Central memory CD8-positive, alpha-beta T cell (primary cell): Measurements from ENCODE around the gene AK1.

Experiments used
- ATAC-seq: fragments of 150-1000 bp; cut with Tn5 transposase; replicated peaks from 2 replicates; pipeline ENCODE4 v1.10.0; 2022; ENCODE audit warnings: mild to moderate bottlenecking, moderate FRiP score, moderate number of reproducible peaks; ENCODE audit not compliant: poor library complexity, severe bottlenecking; ENCODE audit errors: extremely low read depth
- DNase-seq, 2 donors: peaks; one replicate each; pipeline ENCODE4 v3.0.0; 2021; ENCODE audit warnings: low spot score in 2 of 2
- H3K27ac Mint-ChIP-seq: one replicate; pipeline ENCODE4 v1.8.0; 2022; ENCODE audit warnings: low read depth, mild to moderate bottlenecking, moderate library complexity, mixed read lengths
- H3K27me3 Mint-ChIP-seq: one replicate; pipeline ENCODE4 v1.8.0; 2022; ENCODE audit warnings: mixed read lengths
- H3K36me3 Mint-ChIP-seq: one replicate; pipeline ENCODE4 v1.8.0; 2022; ENCODE audit warnings: mild to moderate bottlenecking, moderate library complexity, mixed read lengths; ENCODE audit not compliant: insufficient read depth
- H3K4me1 Mint-ChIP-seq: one replicate; pipeline ENCODE4 v1.8.0; 2022; ENCODE audit warnings: mixed read lengths
- H3K4me3 Mint-ChIP-seq: one replicate; pipeline ENCODE4 v1.8.0; 2022; ENCODE audit warnings: mild to moderate bottlenecking, moderate library complexity, mixed read lengths
- H3K9me3 Mint-ChIP-seq: one replicate; pipeline ENCODE4 v1.8.0; 2022; ENCODE audit warnings: mixed read lengths

AK1 gene

DNA sequence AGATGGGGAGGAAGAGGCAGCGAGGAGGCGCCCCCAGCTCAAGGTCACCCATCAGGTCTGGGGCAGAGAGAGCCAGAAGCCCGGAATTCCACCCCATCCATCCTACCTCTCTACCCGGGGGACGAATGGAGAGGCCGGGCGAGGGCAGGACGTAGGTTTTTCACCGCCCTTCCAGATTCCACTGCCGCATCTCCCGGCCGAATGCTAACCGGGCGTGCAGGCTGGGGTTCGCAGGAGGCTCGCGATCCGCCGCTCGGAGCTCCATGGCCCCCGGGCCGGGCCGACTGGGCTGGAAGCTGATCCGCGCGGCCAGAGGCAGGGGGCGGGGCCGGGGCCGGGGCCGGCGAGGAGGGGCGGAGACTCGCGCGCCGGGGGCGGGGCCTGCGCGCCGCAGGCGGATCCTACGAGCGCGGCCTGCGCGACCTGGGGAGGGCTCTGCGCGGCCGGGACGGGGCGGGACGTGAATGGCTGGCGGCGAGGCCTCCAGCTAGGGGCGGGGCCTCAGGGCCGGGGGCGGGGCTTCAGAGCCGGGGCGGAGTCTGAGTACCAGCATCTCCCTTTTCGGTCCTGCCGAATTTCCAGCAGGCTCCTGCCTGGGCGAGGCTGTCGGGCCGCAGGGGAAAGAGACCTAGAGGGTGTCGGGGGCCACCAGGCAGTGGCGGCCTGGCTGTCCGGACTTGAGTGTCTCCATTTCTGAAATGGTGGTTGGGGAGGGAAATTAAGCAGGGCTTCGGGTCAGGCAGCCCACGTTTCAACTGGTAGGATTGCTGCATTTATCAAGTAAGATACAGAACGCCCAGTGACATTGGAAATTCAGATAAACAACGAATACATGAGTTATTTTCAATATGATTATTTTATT is 39.5 kb upstream of the AK1 start, which contains the start of gene ST6GALNAC4:
Gene ST6GALNAC4 (minus strand): TSS at position 322 of the 862 bp plus-strand sequence. CDS start 622 bp downstream, outside the sequence.
- Mint-ChIP-seq H3K4me3 (peak within 1 kb of the TSS; percentile 82), H3K4me1 (peaks cover 47% of the 10 kb centered on the region), H3K36me3 (peaks cover 24% of the 10 kb centered on the region), H3K9me3 (no peaks in the 10 kb centered on the region), H3K27me3 (no peaks in the 10 kb centered on the region), H3K27ac (peak within 1 kb of the TSS; percentile 80)
- DNase-seq (peak; percentile 82 to 84), ATAC-seq (peak; percentile 90)

DNA sequence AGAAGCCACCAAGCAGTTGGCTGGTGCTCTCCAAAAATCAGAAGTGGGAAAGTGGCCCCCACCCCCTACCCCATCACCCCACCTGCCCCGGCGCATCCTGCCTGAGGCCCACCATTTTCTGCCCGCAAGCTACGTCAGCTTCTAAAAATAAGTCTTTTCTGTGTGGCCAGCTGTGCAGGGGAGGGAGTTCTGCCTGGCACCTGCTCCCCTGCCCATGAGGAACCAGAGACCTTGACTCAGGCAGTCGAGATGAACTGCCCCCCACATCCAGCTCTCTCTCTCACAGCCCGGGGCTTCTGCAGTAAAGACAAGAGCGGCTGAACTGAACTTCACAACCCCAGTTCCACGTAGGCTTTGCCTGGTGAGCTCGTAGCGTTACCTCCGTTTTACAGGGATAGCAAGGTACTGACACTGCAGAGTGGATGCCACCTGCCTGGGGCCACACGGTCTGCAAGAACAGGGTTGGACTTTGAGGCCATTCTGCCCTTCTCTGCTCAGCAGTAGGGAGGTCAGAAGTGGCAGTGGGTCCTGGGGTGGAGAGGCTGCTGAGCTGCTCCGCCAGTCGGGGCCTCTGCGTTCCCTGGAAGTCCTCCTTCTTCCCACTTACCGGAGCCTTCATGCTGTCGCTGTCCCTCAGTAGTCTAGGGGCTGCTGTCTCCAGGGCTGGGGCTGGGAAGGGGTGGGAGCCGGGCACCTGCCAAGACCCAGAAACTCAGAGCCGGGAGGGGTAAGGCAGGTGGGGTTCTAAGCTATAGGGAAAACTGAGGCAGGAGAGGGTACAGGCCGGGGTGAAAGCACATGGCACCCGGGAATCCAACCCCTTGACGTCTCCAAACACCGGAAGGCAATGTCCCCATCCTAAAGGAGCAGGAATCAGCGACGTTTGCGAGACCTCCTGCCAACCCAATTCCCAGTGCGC is 38.6 kb upstream of the AK1 start:
- peak; percentile 49 for ATAC-seq
- Mint-ChIP-seq H3K36me3 (peaks cover 26% of the 10 kb centered on the region), H3K4me1 (peaks cover 43% of the 10 kb centered on the region), H3K27ac (peak overlapping the region; percentile 80), H3K9me3 (no peaks in the 10 kb centered on the region), H3K4me3 (peak overlapping the region; percentile 82), H3K27me3 (no peaks in the 10 kb centered on the region)
- peak in 1 of 2 donors; percentile 43 for DNase-seq

DNA sequence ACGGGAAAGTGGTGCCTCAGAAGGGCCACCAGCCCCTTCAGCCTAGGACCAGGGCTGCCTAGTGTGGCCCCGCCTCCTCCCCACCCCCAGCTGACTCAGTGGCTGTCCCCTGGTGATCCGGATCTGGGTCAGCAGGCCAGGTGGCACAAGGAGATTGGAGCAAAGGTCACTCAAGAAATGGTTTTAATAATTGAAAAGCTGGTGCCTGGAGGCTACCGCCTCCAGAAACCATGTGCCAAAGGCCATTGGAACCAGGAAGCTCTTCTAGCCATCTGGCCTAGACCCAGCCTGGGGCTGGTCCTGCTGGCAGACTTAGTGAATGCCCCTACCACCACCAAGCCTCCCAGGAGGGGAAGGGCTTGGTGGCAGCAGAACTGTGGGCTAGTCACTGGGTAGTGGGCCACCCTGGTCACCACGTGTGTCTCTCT is 37.9 kb upstream of the AK1 start:
- Mint-ChIP-seq H3K4me1 (peaks cover 51% of the 10 kb centered on the region), H3K27ac (peak overlapping the region; percentile 80), H3K36me3 (peaks cover 27% of the 10 kb centered on the region), H3K27me3 (no peaks in the 10 kb centered on the region), H3K9me3 (no peaks in the 10 kb centered on the region), H3K4me3 (peak overlapping the region; percentile 82)
- DNase-seq (no peak), ATAC-seq (no peak)

DNA sequence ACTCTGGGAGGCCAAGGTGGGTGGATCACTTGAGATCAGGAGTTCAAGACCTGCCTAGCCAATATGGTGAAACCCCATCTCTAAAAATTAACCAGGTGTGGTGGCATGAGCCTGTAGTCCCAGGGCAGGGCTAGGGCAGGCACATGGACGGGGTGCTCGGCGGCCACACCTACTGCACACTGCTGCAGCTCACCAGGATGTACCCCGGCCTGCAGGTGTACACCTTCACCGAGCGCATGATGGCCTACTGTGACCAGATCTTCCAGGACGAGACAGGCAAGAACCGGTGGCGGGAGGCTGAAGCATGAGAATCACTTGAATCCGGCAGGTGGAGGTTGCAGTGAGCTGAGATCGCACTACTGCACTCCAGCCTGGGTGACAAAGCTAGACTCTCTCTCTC is 36.2 kb upstream of the AK1 start:
- H3K4me1 Mint-ChIP-seq, result peaks cover 42% of the 10 kb centered on the region
- no peak for ATAC-seq
- no peak for DNase-seq
- H3K27ac Mint-ChIP-seq, result no peak overlapping the region
- H3K27me3 Mint-ChIP-seq, result no peaks in the 10 kb centered on the region
- peaks cover 28% of the 10 kb centered on the region for H3K36me3 Mint-ChIP-seq
- H3K4me3 Mint-ChIP-seq, result no peak overlapping the region
- H3K9me3 Mint-ChIP-seq, result no peaks in the 10 kb centered on the region

DNA sequence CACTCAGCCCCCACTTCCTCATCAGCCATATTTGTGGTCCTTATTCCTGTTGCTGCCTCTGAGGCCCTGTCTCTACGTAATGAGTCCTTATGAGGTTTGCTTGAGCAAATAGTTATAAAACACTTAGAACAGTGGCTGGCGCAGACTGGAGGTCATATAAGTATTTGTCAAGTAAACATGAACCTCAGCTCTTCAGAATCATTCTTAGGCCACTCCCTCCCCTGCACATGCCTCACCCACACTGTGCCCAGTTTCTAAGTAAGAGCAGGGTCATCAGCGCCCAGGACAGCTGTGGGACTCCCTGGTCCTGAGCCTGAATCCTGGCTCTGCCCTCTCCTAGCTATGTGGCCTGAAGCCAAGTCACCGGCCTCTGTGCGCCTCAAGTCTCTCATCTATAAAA is 35.4 kb upstream of the AK1 start:
- Mint-ChIP-seq H3K27ac (no peak overlapping the region), H3K4me3 (no peak overlapping the region), H3K4me1 (peaks cover 34% of the 10 kb centered on the region), H3K36me3 (peaks cover 27% of the 10 kb centered on the region), H3K27me3 (no peaks in the 10 kb centered on the region), H3K9me3 (no peaks in the 10 kb centered on the region)
- no peak for ATAC-seq
- DNase-seq, result no peak

DNA sequence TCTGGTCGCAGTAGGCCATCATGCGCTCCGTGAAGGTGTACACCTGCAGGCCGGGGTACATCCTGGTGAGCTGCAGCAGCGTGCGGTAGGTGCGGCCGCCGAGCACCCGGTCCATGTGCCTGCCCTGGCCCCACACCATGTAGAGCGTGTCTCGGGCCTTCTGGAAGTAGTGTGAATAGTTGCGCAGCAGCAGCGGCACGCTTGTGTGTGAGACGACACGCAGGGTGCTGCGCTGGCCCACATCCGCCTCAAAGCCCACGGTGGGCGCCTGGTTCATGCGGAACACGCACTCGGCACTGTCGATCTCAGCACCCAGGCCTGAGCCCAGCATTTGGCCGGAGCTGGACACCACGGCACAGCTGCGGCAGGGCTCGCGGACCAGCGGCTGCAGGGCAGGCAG is 34.8 kb upstream of the AK1 start:
- no peaks in the 10 kb centered on the region for H3K9me3 Mint-ChIP-seq
- peaks cover 27% of the 10 kb centered on the region for H3K36me3 Mint-ChIP-seq
- no peaks in the 10 kb centered on the region for H3K27me3 Mint-ChIP-seq
- no peak for ATAC-seq
- H3K4me1 Mint-ChIP-seq, result peaks cover 30% of the 10 kb centered on the region
- DNase-seq, result no peak
- H3K27ac Mint-ChIP-seq, result no peak overlapping the region
- no peak overlapping the region for H3K4me3 Mint-ChIP-seq

DNA sequence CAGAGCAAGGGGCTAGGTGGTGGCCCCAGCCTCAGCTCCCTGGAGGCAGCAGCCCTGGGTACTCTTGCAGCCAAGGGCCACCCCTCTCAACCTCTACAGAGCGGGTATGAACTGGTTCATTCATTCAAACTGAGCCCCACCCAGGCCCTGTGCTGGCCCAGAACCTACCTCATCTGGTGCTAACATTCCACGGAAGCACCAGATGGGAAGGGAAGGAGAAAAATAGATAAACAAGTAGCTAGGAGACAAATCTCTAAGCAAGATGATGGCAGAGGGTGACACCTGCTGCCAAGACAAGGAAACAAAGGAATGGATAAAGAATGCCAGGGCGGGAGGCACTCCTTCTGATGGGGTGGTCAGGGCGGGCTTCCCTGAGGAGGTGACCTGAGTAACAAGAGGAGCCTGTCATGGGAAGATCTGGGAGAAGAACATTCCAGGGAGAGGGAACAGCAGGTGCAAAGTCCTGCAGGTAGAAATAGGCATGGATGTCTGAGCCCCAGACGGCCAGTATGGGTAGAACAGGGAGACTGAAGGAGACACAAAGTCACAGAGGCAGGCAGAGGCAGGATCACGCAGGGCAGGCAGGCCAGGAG is 33.2 kb upstream of the AK1 start:
- no peaks in the 10 kb centered on the region for H3K9me3 Mint-ChIP-seq
- no peak for DNase-seq
- ATAC-seq, result no peak

GRCh38 chr9:127909839-127910273 is 32.4 kb upstream of the AK1 start:
- Mint-ChIP-seq H3K4me1 (peaks cover 21% of the 10 kb centered on the region), H3K9me3 (no peaks in the 10 kb centered on the region), H3K27ac (no peak overlapping the region), H3K27me3 (no peaks in the 10 kb centered on the region), H3K36me3 (peaks cover 43% of the 10 kb centered on the region), H3K4me3 (no peak overlapping the region)
- ATAC-seq (no peak), DNase-seq (no peak)

More for the DNA sequence above, 33.2 kb upstream of the AK1 start:
- H3K36me3 Mint-ChIP-seq, result peaks cover 37% of the 10 kb centered on the region
- peak overlapping the region; percentile 60 for H3K27ac Mint-ChIP-seq
- peaks cover 22% of the 10 kb centered on the region for H3K4me1 Mint-ChIP-seq
- H3K4me3 Mint-ChIP-seq, result no peak overlapping the region
- H3K27me3 Mint-ChIP-seq, result no peaks in the 10 kb centered on the region

- peaks cover 33% of the 10 kb centered on the region for H3K4me1 Mint-ChIP-seq
- no peak overlapping the region for H3K27ac Mint-ChIP-seq
- H3K4me3 Mint-ChIP-seq, result no peak overlapping the region
- DNase-seq (no peak), ATAC-seq (no peak)
- H3K9me3 Mint-ChIP-seq, result no peaks in the 10 kb centered on the region
- peaks cover 43% of the 10 kb centered on the region for H3K36me3 Mint-ChIP-seq
- H3K27me3 Mint-ChIP-seq, result no peaks in the 10 kb centered on the region
Measured at GRCh38 chr9:127908660-127908926, 31.1 kb upstream of the AK1 start.

- ATAC-seq, result no peak
- Mint-ChIP-seq H3K9me3 (no peaks in the 10 kb centered on the region), H3K27me3 (no peaks in the 10 kb centered on the region), H3K4me3 (no peak overlapping the region), H3K27ac (peak overlapping the region; percentile 100), H3K4me1 (peaks cover 37% of the 10 kb centered on the region), H3K36me3 (peaks cover 42% of the 10 kb centered on the region)
- no peak for DNase-seq
Measured at GRCh38 chr9:127907867-127908659, 30.6 kb upstream of the AK1 start.

GRCh38 chr9:127905788-127906191 is 28.3 kb upstream of the AK1 start:
- Mint-ChIP-seq H3K27ac (peak overlapping the region; percentile 100), H3K36me3 (peaks cover 39% of the 10 kb centered on the region), H3K4me3 (peak overlapping the region; percentile 94), H3K4me1 (peaks cover 37% of the 10 kb centered on the region), H3K27me3 (no peaks in the 10 kb centered on the region), H3K9me3 (no peaks in the 10 kb centered on the region)
- ATAC-seq (peak; percentile 80), DNase-seq (peak; percentile 58 to 79)
